VCaP (cell line): Measurements from ENCODE around the gene AREG.
"Not testable (repeated sequence)": the region's sequence is repeated elsewhere in the genome, so short reads cannot be mapped to it uniquely, and the experiment has no call there.

Experiments
- H3K27ac ChIP-seq: fragments of 450-650 bp; 2 replicates; pipeline ENCODE4 v1.5.1; 2017
- TF ChIP-seq, protein P1 (sequence below): fragments of 450-650 bp; conservative IDR thresholded peaks from 2 replicates; pipeline ENCODE4 v1.5.1; 2017; ENCODE audit warnings: mild to moderate bottlenecking, moderate library complexity

The AREG gene, protein sequence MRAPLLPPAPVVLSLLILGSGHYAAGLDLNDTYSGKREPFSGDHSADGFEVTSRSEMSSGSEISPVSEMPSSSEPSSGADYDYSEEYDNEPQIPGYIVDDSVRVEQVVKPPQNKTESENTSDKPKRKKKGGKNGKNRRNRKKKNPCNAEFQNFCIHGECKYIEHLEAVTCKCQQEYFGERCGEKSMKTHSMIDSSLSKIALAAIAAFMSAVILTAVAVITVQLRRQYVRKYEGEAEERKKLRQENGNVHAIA

DNA sequence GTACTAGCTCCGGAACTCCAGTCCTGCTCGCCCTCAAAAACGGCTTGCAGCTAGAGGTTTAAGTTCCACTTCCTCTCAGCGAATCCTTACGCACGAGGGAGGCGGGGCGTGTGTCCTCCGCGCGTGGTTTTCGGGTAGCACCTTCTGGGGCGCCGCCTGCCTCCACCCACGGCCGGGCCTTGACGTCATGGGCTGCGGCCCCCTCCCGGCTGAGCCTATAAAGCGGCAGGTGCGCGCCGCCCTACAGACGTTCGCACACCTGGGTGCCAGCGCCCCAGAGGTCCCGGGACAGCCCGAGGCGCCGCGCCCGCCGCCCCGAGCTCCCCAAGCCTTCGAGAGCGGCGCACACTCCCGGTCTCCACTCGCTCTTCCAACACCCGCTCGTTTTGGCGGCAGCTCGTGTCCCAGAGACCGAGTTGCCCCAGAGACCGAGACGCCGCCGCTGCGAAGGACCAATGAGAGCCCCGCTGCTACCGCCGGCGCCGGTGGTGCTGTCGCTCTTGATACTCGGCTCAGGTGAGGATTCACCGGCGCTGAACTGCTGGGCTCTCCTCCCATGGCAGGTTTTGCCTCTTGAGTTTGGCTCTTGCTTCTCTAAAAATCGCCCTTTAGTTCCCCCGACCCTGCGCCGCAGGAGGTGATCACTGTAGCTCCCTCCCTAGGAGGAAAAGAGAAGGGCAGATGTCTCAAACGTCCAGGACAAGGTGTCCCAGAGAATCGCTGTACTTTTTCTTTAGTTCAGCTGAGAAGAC, at the start of gene AREG:
Gene AREG, plus strand, starts transcription at position 246 of the 752 bp plus-strand sequence. Its CDS starts 210 bp downstream, at position 456.
- TF ChIP-seq, protein P1, sequence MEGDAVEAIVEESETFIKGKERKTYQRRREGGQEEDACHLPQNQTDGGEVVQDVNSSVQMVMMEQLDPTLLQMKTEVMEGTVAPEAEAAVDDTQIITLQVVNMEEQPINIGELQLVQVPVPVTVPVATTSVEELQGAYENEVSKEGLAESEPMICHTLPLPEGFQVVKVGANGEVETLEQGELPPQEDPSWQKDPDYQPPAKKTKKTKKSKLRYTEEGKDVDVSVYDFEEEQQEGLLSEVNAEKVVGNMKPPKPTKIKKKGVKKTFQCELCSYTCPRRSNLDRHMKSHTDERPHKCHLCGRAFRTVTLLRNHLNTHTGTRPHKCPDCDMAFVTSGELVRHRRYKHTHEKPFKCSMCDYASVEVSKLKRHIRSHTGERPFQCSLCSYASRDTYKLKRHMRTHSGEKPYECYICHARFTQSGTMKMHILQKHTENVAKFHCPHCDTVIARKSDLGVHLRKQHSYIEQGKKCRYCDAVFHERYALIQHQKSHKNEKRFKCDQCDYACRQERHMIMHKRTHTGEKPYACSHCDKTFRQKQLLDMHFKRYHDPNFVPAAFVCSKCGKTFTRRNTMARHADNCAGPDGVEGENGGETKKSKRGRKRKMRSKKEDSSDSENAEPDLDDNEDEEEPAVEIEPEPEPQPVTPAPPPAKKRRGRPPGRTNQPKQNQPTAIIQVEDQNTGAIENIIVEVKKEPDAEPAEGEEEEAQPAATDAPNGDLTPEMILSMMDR: 0 out of 2 replicates have a peak, but pooled peaks have one; percentile 25
- H3K27ac ChIP-seq: no peak within 1 kb of the TSS

DNA sequence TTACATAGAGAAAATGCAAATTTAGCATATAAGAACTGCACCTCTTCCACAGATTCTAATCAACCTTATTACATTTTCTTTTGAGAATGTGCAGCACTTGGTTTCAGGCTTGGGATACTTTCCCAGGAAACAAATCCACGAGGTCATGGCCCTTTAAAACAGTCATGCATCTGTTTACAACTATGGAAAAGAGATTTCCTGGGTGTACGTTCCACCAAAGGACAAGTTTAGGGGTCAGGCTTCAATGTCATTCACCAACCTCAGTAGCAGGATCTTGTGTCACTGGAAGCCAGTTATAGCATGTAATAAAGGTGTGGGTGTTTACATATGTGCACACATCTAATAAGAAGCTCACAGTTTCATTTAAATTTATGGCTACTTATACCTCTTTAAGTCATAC, 49.3 kb upstream of the AREG start:
- no peak overlapping the region for H3K27ac ChIP-seq
- TF ChIP-seq, protein P1: no peak

DNA sequence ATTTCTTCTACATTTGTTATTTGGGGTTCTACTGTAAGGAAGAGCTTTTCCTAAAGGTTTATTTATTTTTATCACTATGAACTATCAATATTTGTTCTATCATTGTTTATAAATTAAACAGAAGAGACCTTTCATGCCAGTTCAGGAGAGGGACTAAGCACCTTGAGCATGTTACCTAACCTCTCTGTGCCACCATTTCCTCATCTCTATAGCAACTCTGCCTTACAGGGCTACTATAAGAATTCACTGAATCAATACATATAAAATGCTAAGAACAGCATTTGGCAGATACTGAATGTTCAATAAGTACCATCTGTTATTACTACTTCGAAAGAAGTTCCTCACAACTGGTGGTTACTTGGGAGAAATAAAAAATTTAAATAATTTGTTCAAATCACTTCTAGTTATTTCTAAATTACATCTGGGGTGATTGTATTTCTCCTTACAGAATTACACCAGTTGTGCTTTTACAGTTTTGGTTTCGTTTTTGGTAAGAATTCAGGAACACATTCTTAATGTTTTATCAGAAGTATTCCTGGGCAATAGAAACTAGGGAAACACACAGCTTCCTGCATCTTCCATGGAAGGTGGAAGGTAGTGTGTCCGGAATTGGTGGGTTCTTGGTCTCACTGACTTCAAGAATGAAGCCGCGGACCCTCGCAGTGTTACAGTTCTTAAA, 47.0 kb upstream of the AREG start:
- TF ChIP-seq, protein P1: no peak
- H3K27ac ChIP-seq: peak overlapping the region; percentile 34; the same call in 1 of the 2 replicates

DNA sequence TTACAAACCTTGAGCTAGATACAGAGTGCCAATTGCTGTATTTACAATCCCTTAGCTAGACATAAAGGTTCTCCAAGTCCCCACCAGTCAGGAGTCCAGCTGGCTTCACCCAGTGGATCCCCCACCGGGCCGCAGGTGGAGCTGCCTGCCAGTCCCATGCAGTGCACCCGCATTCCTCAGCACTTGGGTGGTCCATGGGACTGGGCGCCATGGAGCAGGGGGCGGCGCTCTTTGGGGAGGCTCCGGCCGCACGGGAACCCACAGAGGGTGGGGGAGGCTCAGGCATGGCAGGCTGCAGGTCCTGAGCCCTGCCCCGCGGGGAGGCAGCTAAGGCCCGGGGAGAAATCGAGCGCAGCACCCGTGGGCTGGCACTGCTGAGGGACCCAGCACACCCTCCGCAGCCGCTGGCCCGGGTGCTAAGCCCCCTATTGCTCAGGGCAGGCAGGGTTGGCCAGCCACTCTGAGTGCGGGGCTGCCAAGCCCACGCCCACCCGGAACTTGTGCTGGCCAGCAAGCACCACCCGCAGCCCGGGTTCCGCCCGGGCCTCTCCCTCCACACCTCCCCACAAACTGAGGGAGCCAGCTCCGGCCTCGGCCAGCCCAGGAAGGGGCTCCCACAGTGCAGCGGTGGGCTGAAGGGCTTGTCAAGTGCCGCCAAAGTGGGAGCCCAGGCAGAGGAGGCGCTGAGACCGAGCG, 45.9 kb upstream of the AREG start:
- H3K27ac ChIP-seq: not testable (repeated sequence)

DNA sequence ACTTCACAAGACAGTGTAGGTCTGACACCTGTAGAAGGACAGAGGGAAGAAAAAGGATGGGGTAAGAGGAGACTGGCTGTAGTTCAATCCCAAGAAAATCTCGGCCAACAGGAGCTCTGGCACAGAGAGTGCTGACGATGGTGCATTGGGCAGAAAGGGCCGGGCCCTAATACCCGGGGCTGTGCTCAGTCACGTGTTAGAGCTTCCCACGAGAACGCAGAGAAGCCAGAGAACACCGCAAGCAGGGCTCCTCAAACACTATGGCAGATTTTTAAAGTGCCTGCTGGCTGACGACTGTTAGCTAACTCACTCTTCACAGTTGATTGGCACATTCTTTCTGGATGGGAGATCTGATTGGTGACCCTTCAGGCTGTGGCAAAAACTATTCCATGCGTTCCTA, 44.5 kb upstream of the AREG start:
- TF ChIP-seq, protein P1: no peak
- H3K27ac ChIP-seq: no peak overlapping the region

DNA sequence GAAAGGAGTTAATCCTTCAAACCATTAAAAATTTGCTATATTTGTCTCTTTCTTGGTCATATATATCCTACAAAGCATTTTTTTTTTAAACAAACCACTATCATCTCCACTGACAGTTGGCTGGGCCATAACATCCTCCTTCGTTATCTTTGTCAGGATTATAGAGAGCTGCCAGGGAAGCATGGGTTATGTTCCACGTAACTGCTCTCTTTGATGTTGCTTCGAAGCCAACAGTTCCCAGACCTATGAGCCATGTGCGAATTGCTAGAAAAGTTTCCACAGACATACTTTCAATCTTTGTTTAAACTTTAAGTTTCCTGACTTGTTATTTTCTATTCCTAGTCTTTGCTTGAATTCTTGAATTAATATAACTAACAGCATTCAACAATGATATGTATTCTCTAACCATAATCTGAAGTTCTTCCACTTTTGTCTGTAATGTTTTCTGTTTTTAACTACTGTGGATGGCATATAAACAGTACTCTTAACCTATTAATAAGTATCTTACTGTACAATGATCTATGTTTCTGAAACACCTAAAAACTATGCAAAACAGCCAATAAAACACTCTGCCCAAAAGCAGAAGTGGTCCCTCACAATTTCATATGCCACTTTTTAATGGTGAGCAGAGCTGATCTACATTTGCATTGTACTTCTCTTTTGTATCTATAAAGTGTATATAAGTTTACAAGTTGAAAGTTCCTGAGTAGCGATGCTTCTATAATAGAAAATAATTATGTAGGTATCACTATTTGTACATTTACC, 42.1 kb upstream of the AREG start:
- TF ChIP-seq, protein P1: no peak
- H3K27ac ChIP-seq: no peak overlapping the region

DNA sequence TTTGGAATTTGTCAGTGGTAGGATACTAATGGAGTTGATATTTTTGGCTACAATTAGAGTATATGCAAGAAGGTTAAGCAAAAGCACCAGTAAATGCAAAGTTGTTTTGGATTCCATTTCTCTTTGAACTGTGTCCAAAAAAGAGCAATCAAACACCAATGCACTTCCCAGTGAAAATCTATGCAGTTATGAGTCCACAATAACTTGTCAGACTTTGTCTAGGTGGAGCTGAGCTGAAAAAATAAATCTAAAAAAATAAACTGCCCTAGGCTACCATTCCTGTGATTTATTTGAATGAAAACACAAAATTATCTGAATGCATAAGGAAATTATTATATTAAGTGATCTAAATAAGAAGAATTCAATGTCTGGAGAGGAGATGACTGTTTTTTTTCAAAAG, 37.0 kb upstream of the AREG start:
- H3K27ac ChIP-seq: no peak overlapping the region
- TF ChIP-seq, protein P1: no peak
